Measurements from ENCODE around the gene NTHL1. TPM values are rescaled to one million over a fixed set of nuclear protein-coding genes. Genes with fewer than 3 reads are reported as not detected.

Gene NTHL1
- total RNA-seq (2022), result 32.8 and 33.8 TPM in 2 replicates
- Bru-seq, nascent RNA, result percentile 32 among the genes with signal in this experiment
- BruChase-seq, experiment 1, labeled RNA remaining after a 6-hour chase, result percentile 47 among the genes with signal in this experiment
- percentile 51 among the genes with signal in this experiment for BruChase-seq, experiment 2, labeled RNA remaining after a 2-hour chase
- long read RNA-seq, transcript NTHL1-201 (6 exons, 1,067 nt), result major isoform, 59 of 80 reads
- long read RNA-seq, partial matches to known transcripts, result 2 of 80 reads
- long read RNA-seq, other reads (novel, unspliced or antisense), result 18 of 80 reads

DNA sequence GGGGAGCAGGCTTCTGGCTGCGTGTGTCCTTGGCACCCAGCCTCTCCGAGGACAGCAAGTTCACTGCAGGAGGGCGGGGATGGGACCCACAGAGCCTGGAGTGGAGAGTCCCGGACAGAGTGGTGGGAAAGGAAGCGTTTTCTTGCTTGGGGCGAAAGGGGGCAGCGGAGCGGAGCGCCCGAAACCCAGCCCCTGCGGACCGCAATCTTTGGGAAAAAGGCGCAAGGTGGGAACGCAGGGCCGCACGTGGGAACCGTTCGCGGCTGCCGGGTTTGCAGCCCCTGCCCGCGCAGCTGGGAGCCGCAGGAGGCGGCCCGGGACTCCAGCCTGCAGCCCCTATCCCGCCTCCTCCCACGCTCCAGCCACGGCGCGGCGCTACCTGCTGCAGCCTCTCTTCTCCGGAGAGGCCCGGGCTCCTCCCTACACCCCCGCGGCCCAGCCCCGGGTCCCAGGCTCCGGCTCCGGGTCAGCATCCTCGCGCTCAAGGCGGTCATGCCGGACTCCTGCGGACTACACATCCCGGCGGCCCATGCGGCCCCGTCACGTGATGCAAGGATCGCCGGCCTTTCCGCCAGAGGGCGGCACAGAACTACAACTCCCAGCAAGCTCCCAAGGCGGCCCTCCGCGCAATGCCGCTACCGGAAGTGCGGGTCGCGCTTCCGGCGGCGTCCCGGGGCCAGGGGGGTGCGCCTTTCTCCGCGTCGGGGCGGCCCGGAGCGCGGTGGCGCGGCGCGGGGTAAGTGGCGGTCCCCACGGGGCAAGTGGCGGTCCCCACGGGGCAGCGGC lies at the start of gene NTHL1, which contains the start of gene TSC2:
Gene NTHL1 (minus strand): TSS at position 505 of the 786 bp plus-strand sequence. CDS start 11 bp downstream, at position 494.
Gene TSC2 (plus strand): TSS at position 656 of the 786 bp plus-strand sequence. CDS start 631 bp downstream, outside the sequence.
- Mint-ChIP-seq H3K27ac (ENCODE audit: unreplicated experiment) (peak within 1 kb of the TSS; percentile 36), H3K27me3 (ENCODE audit: unreplicated experiment) (no peaks in the 10 kb centered on the region), H3K9me3 (ENCODE audit: low read depth, unreplicated experiment) (no peaks in the 10 kb centered on the region), H3K4me1 (ENCODE audit: low read depth, unreplicated experiment) (peaks cover 27% of the 10 kb centered on the region), H3K36me3 (ENCODE audit: insufficient read depth, unreplicated experiment) (peaks cover 53% of the 10 kb centered on the region), H3K4me3 (ENCODE audit: low read depth, unreplicated experiment) (peak within 1 kb of the TSS; percentile 75)
- BruUV-seq (replicated peaks), result no TSS peak
- CTCF ChIA-PET, result interaction anchor here (0.6 to 1.3 kb wide), 10 partner anchors 10 to 852 kb away, joined by 3 to 7 read pairs (median 4); partner anchors contain the start of gene TRAF7
- intact Hi-C loops (cut with micrococcal nuclease; ENCODE audit: unreplicated experiment), result no loop called here
- TF ChIP-seq, protein P1, sequence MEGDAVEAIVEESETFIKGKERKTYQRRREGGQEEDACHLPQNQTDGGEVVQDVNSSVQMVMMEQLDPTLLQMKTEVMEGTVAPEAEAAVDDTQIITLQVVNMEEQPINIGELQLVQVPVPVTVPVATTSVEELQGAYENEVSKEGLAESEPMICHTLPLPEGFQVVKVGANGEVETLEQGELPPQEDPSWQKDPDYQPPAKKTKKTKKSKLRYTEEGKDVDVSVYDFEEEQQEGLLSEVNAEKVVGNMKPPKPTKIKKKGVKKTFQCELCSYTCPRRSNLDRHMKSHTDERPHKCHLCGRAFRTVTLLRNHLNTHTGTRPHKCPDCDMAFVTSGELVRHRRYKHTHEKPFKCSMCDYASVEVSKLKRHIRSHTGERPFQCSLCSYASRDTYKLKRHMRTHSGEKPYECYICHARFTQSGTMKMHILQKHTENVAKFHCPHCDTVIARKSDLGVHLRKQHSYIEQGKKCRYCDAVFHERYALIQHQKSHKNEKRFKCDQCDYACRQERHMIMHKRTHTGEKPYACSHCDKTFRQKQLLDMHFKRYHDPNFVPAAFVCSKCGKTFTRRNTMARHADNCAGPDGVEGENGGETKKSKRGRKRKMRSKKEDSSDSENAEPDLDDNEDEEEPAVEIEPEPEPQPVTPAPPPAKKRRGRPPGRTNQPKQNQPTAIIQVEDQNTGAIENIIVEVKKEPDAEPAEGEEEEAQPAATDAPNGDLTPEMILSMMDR (IDR thresholded peaks at IDR 0.05; ENCODE audit: unreplicated experiment), result peak; percentile 67
- DNase-seq, result peak; percentile 99

DNA sequence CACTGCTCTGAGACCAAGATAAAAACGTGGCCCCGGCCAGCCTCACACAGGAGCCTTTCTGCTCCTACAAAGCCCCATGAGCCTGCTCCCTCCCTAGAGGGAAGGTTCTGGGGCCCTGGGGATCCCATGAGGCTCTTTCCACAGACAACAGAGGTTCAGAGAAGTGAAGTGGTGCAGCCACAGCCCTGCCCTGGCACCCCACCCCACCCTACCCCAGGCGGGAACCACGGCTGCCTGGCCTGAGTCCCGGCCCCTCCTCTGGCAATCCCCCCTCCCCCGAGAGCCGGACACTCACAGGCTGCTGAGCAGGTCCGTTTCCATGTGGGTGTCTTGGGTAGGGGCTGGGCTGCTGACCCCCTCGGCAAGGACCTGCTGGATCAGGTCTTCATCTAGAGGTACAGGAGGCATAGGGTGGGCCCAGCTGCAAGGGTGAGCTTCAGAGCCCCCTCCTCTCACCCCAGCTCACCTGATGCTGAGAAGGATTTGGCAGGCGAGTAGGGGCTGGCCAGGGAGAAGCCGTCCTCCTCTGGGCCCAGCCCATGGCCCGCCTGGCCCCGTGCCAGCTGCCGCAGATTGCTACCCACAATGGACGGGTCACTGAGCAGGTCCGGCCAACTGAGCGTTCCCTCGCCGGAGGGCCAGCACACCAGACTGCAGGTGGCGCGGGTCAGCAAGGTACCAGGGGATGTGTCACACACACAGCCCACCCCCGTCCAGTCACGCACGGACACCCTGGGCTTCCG lies 49.4 kb upstream of the NTHL1 start:
- DNase-seq, result no peak

DNA sequence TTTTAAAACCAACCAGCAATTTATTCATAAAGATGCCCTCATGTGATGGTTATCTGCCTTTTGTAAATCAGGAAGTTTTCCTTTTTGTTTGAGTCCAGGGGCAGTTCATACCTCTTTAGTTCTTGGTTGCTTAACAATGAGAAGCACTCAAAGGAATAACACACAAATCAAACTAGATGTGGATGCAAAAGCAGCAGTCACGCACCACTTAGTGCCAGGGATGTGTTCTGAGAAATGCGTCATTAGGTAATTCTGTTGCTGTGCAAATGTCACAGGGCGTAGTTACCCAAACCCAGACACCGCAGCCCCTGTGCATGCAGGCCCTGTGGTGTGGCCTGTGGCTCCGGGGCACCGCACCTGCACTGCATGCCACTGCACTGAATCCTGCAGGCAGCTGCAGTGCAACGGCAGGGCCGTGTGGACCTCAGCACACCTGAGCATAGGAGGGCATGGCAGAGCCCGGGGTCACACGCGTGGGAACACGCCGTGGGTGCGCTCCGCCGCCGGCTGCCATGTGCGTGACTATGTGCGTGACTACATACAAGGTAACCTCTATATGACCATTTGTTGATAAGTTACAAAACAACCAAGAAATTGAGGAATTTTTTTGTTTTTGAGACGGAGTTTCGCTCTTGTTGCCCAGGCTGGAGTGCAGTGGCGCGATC lies 48.4 kb upstream of the NTHL1 start:
- TF ChIP-seq, protein P1 (IDR thresholded peaks at IDR 0.05; ENCODE audit: unreplicated experiment), result no peak
- no peak overlapping the region for H3K4me3 Mint-ChIP-seq (ENCODE audit: low read depth, unreplicated experiment)
- H3K9me3 Mint-ChIP-seq (ENCODE audit: low read depth, unreplicated experiment), result no peaks in the 10 kb centered on the region
- H3K27me3 Mint-ChIP-seq (ENCODE audit: unreplicated experiment), result no peaks in the 10 kb centered on the region
- BruUV-seq (replicated peaks), result no TSS peak
- no peak overlapping the region for H3K27ac Mint-ChIP-seq (ENCODE audit: unreplicated experiment)
- DNase-seq, result no peak
- intact Hi-C loops (cut with micrococcal nuclease; ENCODE audit: unreplicated experiment), result no loop called here
- CTCF ChIA-PET, result no interaction called here
- H3K36me3 Mint-ChIP-seq (ENCODE audit: insufficient read depth, unreplicated experiment), result peaks cover 39% of the 10 kb centered on the region
- H3K4me1 Mint-ChIP-seq (ENCODE audit: low read depth, unreplicated experiment), result no peaks in the 10 kb centered on the region

More for the DNA sequence above, 49.4 kb upstream of the NTHL1 start:
- TF ChIP-seq, protein P1 (IDR thresholded peaks at IDR 0.05; ENCODE audit: unreplicated experiment), result no peak
- CTCF ChIA-PET, result no interaction called here
- peaks cover 42% of the 10 kb centered on the region for H3K36me3 Mint-ChIP-seq (ENCODE audit: insufficient read depth, unreplicated experiment)
- H3K4me1 Mint-ChIP-seq (ENCODE audit: low read depth, unreplicated experiment), result no peaks in the 10 kb centered on the region
- H3K27ac Mint-ChIP-seq (ENCODE audit: unreplicated experiment), result no peak overlapping the region
- no peak overlapping the region for H3K4me3 Mint-ChIP-seq (ENCODE audit: low read depth, unreplicated experiment)
- no TSS peak for BruUV-seq (replicated peaks)
- no peaks in the 10 kb centered on the region for H3K9me3 Mint-ChIP-seq (ENCODE audit: low read depth, unreplicated experiment)
- intact Hi-C loops (cut with micrococcal nuclease; ENCODE audit: unreplicated experiment), result no loop called here
- no peaks in the 10 kb centered on the region for H3K27me3 Mint-ChIP-seq (ENCODE audit: unreplicated experiment)
